ENCODE results near the gene TBX10.
"Not testable (repeated sequence)": the region's sequence is repeated elsewhere in the genome, so short reads cannot be mapped to it uniquely, and the experiment has no call there.

DNA sequence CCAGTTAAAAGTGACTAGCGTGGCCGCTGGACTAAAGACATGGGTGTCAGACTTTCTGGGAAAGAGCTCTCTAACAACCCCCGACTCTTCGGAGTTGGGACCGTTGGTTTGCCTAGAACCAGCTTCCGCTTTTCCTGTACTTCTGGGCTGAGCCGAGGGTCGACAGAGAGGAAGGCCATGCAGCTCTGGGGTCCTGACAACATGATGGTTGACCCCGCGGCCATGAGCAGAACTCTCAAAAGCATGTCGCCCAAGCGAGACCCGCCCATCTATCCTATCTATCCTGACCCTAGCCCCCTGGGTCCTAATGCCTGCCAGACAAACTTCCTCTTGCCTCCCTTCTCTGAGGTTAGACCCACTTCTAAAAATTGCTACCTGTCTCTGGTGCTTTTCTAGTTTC is 18.9 kb downstream of the TBX10 start:
- TF ChIP-seq POLR2A (IDR thresholded peaks at IDR 0.05), result not testable (repeated sequence)
- TF ChIP-seq, protein P1, sequence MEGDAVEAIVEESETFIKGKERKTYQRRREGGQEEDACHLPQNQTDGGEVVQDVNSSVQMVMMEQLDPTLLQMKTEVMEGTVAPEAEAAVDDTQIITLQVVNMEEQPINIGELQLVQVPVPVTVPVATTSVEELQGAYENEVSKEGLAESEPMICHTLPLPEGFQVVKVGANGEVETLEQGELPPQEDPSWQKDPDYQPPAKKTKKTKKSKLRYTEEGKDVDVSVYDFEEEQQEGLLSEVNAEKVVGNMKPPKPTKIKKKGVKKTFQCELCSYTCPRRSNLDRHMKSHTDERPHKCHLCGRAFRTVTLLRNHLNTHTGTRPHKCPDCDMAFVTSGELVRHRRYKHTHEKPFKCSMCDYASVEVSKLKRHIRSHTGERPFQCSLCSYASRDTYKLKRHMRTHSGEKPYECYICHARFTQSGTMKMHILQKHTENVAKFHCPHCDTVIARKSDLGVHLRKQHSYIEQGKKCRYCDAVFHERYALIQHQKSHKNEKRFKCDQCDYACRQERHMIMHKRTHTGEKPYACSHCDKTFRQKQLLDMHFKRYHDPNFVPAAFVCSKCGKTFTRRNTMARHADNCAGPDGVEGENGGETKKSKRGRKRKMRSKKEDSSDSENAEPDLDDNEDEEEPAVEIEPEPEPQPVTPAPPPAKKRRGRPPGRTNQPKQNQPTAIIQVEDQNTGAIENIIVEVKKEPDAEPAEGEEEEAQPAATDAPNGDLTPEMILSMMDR (IDR thresholded peaks at IDR 0.05 in 4 of 5, conservative IDR thresholded peaks at IDR 0.05 in 1 of 5), result not testable (repeated sequence)

All from gastrocnemius medialis (tissue), 4 donors.